ENCODE data around the gene HIPK2.

Gene HIPK2

DNA sequence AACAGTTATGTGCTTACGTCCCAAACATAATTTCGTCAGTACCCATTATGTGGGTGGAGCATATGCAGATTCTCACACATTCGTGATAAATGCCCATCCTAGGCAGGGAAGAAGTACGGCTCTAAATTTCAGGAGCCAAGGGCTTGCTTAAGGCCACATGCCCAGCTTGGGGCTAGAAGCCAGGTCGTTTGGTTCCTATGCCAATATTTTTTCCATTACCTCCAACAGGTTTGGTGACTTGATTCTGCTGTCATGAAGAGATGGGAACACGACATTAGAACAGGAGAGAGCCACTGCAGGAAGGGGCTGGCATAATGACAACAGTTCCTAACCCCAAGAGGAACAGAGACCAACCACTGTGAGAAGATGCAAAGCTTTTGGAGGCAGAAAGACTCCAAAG, 85.1 kb downstream of the HIPK2 start:
- CTCF ChIA-PET = interaction anchor here (0.9 to 1.3 kb wide), 2 partner anchors 16 to 21 kb away, joined by 4 to 5 read pairs; no protein-coding TSS in a partner anchor
- TF ChIP-seq, protein P1, sequence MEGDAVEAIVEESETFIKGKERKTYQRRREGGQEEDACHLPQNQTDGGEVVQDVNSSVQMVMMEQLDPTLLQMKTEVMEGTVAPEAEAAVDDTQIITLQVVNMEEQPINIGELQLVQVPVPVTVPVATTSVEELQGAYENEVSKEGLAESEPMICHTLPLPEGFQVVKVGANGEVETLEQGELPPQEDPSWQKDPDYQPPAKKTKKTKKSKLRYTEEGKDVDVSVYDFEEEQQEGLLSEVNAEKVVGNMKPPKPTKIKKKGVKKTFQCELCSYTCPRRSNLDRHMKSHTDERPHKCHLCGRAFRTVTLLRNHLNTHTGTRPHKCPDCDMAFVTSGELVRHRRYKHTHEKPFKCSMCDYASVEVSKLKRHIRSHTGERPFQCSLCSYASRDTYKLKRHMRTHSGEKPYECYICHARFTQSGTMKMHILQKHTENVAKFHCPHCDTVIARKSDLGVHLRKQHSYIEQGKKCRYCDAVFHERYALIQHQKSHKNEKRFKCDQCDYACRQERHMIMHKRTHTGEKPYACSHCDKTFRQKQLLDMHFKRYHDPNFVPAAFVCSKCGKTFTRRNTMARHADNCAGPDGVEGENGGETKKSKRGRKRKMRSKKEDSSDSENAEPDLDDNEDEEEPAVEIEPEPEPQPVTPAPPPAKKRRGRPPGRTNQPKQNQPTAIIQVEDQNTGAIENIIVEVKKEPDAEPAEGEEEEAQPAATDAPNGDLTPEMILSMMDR (IDR thresholded peaks at IDR 0.05; ENCODE audit: control extremely low read depth, extremely low read depth, low read depth, missing control alignments) = no peak
- POLR2A ChIA-PET = no interaction called here

DNA sequence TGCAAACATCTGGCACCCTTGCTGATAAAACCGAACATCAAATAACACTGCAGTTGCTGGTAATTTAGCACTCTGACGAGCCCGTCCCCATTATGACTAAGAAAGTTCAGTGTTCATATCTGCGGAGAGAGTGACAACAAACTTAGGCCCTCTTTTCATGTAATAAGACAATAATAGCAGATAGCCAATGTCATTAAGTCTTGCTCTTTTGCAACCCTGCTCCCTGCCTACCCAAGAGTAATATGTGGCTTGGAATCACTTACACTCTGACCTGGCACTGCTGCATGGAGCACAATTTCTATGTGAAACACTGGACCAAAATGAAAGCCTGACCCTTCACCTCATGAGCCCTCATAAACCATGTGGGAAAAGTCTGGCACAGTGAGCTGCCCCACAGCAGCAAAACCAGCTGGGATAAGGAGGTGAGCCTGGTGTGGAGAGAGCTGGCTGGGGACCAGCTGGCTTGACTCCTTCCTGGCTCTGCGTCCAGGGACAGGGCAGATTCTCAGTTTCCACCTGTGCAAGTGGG, 86.5 kb downstream of the HIPK2 start:
- TF ChIP-seq, protein P1 (IDR thresholded peaks at IDR 0.05; ENCODE audit: control extremely low read depth, extremely low read depth, low read depth, missing control alignments) = no peak
- no peak for DNase-seq (ENCODE audit: extremely low spot score)
- POLR2A ChIA-PET = no interaction called here
- CTCF ChIA-PET = interaction anchor here (1.4 kb wide), 1 partner anchor 15 kb away, joined by 4 read pairs; no protein-coding TSS in a partner anchor

More for the DNA sequence above, 85.1 kb downstream of the HIPK2 start:
- no peak for DNase-seq (ENCODE audit: extremely low spot score)

- TF ChIP-seq, protein P1 (IDR thresholded peaks at IDR 0.05; ENCODE audit: control extremely low read depth, extremely low read depth, low read depth, missing control alignments) = no peak
- no peak for DNase-seq (ENCODE audit: extremely low spot score)
- ChIA-PET POLR2A (no interaction called here), CTCF (interaction anchor here (0.8 to 1.5 kb wide), 5 partner anchors 13 to 80 kb away, joined by 3 to 5 read pairs (median 4); no protein-coding TSS in a partner anchor)
These were observed 89.7 kb downstream of the HIPK2 start for GRCh38 chr7:139687980-139688632.

DNA sequence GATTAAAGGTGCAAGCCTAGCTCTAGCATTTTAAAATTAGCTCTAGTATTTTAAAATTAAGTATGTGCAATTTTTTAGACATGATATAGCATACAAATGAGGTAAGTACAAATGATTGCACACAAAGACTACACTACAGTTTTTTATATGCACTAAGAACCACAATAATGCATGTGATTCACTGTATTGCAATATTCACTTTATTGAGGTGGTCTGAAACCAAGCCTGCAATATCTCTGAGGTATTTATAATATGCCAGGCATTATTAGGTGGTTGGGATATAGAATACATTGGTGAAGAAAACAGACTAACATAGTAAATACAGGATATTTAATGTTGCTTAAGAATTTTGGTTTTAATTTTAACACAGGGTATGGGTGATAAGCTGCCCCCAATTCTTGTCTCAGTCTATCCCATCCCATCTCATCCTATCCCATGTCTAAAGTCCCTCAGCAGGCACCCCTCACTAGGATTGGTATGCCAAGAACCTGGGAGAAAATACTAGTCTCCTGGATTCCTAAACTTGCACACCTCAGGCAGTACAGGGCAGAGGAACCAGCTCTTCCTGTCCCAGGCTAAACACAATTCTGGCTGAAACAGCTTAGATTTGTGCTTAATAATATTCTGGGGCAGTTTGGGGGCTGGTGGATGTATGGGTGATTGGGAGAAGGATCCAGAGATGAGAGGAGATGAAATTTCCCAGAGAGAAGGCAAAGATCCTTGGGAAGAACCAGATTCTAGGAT, 90.4 kb downstream of the HIPK2 start:
- ChIA-PET POLR2A (no interaction called here), CTCF (interaction anchor here (0.6 to 1.5 kb wide), 6 partner anchors 10 to 81 kb away, joined by 3 to 5 read pairs (median 4); no protein-coding TSS in a partner anchor)
- TF ChIP-seq, protein P1 (IDR thresholded peaks at IDR 0.05; ENCODE audit: control extremely low read depth, extremely low read depth, low read depth, missing control alignments) = no peak
- no peak for DNase-seq (ENCODE audit: extremely low spot score)

GRCh38 chr7:139683137-139683921, 94.5 kb downstream of the HIPK2 start:
- CTCF ChIA-PET = interaction anchor here (0.9 to 4.8 kb wide), 4 partner anchors 10 to 37 kb away, joined by 3 to 33 read pairs (median 11); no protein-coding TSS in a partner anchor
- POLR2A ChIA-PET = interaction anchor here (0.7 to 1.3 kb wide), 5 partner anchors 19 to 49 kb away, joined by 3 to 4 read pairs (median 3); no protein-coding TSS in a partner anchor
- TF ChIP-seq, protein P1 (IDR thresholded peaks at IDR 0.05; ENCODE audit: control extremely low read depth, extremely low read depth, low read depth, missing control alignments) = no peak
- DNase-seq (ENCODE audit: extremely low spot score) = no peak

Measured in GM10248 (cell line).